Embryonic facial prominence (tissue), 1 donor: ENCODE measurements around the gene GCHFR.

Experiments used
- DNase-seq: peaks from one replicate; pipeline ENCODE4 v3.0.0-alpha.2; 2016; ENCODE audit errors: extremely low spot score

Gene GCHFR

DNA sequence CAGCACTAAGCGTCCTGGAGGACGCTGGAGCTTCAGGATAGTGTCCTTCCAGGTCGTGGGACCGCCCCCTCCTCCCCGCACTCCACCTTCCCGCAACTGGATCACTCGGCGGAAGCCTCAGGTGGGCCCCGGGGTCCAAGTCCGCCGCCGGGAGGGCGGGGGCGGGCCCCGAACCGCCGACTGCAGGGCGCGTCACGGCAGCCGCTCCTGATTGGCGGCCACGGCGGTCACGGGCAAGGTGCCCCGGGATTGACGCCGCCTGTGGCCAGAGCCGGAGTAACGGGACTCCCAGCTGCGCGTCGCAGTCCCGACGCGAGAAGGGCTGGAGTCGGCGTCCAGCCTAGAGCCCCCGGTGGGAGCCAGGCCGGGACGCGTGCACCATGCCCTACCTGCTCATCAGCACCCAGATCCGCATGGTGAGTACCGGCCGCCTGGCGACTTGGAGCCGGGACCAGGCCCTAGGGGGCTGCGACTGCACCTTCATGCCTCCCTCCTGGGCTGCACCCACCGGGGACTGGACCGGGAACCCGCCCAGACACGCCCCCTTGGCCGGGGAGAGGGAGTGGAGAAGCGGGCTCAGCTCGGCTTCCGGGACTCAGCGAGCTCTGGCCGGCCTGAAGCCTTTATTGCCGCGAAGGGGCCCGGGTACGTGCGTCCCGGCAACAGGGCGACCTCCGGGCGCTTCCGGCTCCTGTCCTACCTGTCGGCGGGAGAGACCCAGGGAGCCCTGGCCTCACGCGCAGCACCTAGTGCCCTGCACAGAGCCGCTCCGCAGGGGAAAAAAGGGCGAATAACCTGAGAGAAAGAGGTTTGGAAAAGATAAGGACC lies at the start of gene GCHFR:
GCHFR (plus strand) TSS at position 268 of the 828 bp plus-strand sequence; CDS start at position 381, 113 bp downstream.
- peak; percentile 37 for DNase-seq

DNA sequence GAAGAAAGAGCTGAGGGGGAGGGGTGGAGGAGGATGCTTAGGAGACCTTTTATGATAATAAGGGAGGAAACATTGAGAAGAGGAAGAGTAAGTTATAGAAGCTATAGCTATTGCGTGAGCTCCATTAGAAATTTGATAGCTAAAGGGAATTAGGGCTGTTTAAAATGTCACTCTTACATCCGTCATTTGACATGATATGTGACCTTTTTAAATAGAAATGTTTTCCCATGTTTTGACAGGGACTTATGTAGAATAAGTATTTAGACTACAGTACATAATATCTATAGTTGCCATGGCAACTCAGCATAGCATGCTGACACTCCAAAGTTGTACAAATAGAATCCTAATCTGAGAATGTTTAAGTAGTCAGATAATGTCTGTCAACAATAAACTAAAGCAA lies 49.7 kb upstream of the GCHFR start:
- no peak for DNase-seq

- no peak for DNase-seq
Measured at GRCh38 chr15:40716165-40716564, 47.7 kb upstream of the GCHFR start.

GRCh38 chr15:40721701-40722100 lies 42.2 kb upstream of the GCHFR start:
- no peak for DNase-seq

DNA sequence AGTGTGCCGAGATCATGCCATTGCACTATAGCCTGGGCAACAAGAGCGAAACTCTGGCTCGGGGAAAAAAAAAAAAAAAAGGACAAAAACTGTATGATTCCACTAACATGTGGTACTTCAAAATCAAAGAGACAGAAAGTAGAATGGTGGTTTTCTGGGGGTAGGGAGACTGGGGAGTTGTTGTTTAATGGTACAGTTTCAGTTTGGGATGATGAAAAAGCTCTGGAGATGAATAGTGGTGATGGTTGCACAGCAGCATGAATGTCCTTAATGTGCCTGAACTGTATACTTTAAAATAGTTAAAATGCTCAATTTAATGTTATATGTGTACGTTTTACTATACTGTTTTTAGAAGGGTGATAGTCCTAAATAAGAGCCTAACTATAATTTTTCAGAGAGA lies 41.5 kb upstream of the GCHFR start:
- DNase-seq, result no peak

- no peak for DNase-seq
Measured at GRCh38 chr15:40722934-40723333, 40.9 kb upstream of the GCHFR start.

- DNase-seq, result no peak
Measured at GRCh38 chr15:40723919-40724318, 39.9 kb upstream of the GCHFR start.

DNA sequence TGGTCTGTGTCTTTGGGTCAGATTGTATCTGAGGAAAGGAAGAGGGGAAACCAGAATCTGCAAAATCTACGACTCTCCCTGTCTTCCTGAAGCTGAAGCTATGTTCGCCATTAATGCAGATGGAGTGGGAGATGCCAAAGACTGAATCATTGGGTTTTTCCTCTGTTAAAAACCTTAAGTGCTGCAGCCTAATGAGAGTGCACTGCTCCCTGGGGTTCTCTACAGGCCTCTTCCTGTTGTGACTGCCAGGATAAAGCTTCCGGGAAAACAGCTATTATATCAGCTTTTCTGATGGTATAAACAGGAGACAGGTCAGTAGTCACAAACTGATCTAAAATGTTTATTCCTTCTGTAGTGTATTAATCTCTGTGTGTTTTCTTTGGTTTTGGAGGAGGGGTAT lies 32.8 kb upstream of the GCHFR start:
- no peak for DNase-seq

DNA sequence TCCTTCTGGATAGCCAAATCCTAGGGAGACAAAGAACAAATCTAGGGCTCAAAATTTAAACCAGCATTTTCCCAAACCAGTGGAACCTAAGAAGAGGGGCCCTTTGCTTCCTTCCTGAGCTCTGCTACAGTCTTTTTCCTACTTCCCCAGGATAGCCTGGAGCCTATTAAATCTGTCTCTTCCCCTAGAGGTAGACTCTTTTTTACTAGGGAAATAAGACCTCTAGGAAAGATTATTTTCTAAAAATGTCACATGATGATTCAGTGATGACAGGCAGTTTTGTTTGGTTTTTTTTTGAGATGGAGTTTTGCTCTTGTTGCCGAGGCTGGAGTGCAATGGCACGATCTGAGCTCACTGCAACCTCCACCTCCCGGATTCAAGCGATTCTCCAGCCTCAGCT lies 27.3 kb upstream of the GCHFR start:
- DNase-seq, result no peak

DNA sequence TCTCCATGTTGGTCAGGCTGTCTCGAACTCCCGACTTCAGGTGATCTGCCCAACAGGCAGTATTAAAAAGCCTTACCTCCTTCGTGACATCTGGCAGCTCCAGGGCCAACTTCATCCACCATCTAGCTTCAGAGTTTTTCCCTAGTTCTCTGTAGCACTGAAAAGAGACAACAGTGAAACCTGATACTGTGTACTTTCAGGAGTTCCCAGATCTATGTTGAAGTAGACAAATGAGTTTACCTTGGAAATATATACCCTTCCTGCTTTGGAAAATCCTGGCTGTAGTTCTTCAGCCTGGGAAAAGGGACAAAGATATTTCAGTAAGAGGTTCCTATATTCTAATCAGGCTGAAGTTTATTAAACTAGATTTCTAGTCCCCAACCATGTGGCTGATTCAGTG lies 26.8 kb upstream of the GCHFR start:
- DNase-seq, result no peak

- DNase-seq, result no peak
Measured at GRCh38 chr15:40739047-40739446, 24.8 kb upstream of the GCHFR start.

- DNase-seq, result no peak
Measured at GRCh38 chr15:40739854-40740253, 24.0 kb upstream of the GCHFR start.

DNA sequence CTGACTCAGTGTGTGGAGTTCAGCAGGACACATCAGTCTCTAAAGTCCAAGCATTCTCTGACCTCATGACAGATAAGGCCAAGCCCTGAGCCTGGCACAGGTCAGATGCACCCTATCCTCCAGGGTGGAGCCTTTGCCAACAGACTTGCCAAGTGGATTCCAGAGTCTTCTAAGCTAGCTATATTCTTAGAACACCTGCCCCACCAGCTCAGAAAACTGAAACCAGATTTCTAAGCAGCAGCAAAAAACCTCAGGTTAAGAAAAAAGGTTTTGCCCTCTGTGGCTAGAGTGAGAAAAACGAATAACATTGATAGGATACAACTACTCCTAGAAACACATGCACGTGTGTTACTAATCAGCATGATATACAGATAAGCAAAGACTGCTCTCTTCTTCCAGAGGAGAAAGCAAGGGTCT lies 20.4 kb upstream of the GCHFR start:
- DNase-seq, result no peak

DNA sequence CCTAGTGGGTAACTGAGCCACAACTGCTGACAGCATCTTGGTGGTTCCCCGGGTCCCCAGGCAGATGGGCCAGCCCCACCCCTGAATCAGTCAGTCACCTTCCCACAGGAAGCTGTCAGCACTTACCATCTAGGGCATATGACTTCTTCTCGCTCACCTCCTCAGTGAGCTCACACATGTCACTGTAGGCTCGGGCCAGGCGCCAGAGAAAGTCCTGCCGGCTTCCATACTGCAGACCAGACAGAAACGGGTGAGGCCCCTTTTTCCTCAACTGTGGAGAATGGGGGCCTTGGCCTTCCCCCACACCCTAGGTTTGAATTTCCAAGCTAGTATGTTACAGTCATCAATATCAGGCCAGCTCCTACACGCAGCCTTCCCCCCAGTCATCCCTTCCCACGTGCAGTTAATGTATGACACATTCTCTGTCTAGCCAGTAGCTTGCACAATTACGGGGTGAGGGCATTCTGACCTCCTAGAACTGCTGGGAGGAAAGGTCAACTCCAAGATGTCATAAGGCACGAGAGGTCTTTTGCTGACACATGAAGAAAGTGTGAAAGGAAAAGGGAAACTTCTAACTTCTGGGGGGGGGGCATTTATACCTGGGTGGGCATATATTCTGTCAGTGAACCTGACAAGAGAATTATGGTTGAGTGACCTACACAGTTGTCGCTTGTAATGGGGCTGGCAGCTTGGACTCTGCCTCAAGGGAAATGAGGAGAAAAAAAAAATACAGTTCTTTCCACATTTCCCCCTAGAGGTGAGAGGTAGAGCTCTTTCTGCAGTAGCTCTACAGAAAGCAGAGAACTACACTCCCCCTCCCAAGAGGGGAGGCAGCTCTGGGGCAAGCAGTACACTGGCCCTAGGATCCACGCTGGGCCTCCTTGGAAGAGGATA lies 19.7 kb upstream of the GCHFR start:
- DNase-seq, result no peak

GRCh38 chr15:40744815-40745152 lies 19.1 kb upstream of the GCHFR start:
- DNase-seq, result no peak

DNA sequence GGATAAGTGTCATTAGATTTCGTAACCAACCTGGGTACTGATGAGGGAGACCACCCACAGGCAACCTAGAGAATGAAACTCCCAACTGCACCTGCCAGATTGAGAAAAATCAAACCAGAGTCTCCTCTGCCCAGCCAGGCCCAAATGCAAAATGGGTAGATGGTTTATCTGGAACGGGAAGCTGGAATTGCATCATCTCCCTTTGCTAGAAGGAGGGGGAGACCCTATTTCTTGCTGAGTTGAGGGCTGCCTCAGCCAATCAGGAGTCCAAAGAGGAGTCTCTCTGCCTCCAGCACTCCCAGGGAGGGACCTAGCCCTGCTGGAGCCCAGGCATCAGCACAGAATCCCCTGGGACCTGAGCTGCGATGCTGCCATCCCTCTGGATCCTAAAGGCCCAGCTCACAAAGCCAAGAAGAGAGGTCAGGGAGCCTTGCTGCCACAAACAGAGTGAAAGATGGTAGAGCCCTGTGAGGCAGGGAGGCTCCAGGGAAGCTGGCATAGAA lies 16.9 kb upstream of the GCHFR start:
- DNase-seq, result no peak

DNA sequence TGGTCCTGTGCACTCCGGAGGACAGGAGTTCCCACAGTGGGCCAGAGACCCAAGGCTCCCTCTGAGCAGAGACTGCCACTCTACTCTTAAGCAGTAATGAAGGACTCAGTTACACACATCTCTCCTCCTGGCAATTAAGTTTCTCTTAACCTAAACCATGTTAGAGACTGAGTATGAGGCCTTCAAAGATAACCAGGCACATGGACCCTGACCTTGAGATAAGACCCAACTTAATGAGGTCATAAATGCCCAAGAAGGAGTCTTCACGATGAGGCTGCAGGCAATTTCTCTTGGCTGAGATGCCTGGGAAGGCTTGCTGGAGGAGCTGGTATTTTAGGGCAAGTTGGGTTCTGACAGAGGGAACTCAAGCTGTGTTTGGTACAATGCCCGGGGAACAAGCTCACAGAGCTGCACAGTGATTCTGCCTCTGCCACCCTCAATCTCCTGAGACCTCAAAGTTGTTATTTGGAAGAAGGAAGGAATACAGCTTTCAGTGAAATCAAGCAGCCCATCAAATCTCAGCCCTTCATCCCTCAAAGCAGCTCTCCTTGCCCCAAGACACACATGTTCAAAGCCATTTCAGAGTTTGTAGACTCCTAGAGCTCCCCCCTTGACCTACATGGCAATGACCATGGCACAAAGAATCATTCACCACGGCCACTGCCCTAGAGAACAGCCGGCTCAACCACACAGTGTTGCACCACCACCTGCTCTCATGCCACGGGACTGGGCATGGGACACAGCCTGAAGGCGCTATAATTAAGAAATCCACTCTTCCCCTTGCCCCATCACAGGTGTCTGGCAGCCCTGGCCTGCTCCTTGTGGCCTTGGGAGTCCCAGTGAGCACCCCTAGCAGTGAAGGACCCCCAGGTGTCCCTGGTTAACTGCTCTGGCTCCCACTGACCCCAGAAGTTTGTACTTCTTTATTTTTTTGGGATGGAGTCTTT lies 15.9 kb upstream of the GCHFR start:
- no peak for DNase-seq

DNA sequence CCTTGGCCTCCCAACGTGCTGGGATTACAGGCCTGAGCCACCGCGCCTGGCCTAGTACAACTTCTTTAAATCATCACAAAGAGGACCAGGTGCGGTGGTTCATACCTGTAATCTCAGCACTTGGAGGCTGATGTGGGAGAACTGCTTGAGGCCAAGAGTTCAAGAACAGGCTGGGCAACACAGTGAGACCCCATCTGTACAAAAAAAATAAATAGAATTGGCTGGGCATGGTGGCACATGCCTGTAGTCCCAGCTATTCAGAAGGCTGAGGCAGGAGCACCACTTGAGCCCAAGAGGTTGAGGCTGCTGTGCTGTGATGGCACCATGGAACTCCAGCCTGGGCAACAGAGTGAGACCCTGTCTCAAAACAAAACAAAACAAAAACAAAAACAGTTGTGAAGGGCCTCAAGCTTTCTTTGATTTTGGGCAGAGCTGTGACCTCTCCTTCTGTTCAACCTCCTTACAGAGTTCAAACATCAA lies 14.7 kb upstream of the GCHFR start:
- DNase-seq, result no peak

DNA sequence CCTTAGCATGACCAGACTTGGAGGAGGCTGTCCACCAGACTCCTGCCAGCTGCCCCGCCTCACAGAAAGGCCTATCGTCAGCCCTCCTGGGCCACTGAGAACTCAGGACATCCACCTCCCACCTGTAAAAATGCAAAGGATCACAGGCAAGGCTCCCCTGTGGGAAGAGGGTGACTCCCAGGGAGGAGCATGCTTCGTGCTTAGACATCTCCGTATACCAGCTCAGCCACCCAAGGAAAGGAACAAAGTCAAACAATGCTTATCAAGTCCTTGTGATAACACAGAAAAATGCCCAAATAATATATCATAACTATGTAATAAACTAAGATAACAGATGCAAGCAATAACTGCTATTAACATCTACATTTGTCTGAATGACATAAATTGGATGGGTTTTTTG lies 13.0 kb upstream of the GCHFR start:
- no peak for DNase-seq

GRCh38 chr15:40751745-40752144 lies 12.1 kb upstream of the GCHFR start:
- no peak for DNase-seq

- no peak for DNase-seq
Measured at GRCh38 chr15:40754574-40754882, 9.3 kb upstream of the GCHFR start.
